B cell (primary cell): ENCODE results near the gene ALDH1A1. TPM values are rescaled to one million over a fixed set of nuclear protein-coding genes. Genes with fewer than 3 reads are reported as not detected.

Source experiments
- ATAC-seq: fragments of 200-7000 bp; cut with Tn5 transposase; one replicate; pipeline ENCODE4 v1.10.0; 2021; ENCODE audit warnings: low read depth, mild to moderate bottlenecking, moderate number of reproducible peaks, moderate library complexity
- CTCF ChIA-PET: fragments of 350-600 bp; sonication (Branson Sonifier 250); formaldehyde crosslinking; loops from one replicate; lab custom pipeline; 2021; ENCODE audit warnings: antibody characterized with exemption, inconsistent platforms; lab: Charles Lee
- POLR2A ChIA-PET: fragments of 350-600 bp; sonication (Branson Sonifier 250); formaldehyde crosslinking; loops from one replicate; lab custom pipeline; 2021; ENCODE audit warnings: antibody characterized with exemption; lab: Charles Lee
- DNase-seq: peaks from one replicate; pipeline ENCODE4 v3.0.0; 2013
- H2AFZ ChIP-seq: 2 replicates; pipeline ENCODE4 v1.6.1; 2012; ENCODE audit warnings: mild to moderate bottlenecking, low read depth, low read length; ENCODE audit not compliant: insufficient read depth, poor library complexity, severe bottlenecking
- H3K27ac ChIP-seq, 2 donors: 1 replicate in 1 of 2; 2 replicates in 1 of 2; pipeline ENCODE4 v1.5.1; 2012 to 2013; ENCODE audit warnings: low read length in 2 of 2, mild to moderate bottlenecking in 2 of 2, moderate library complexity in 1 of 2
- H3K27me3 ChIP-seq, 4 experiments: fragments of 200-600 bp in 1 of 4; sonication (generic) in 1 of 4; replicated peaks in 1 of 4; 1 replicate in 2 of 4; 2 replicates in 2 of 4; pipeline versions ENCODE4 v1.6.1 to v1.7.0; 2013 to 2016; ENCODE audit warnings: low read length in 3 of 4, mild to moderate bottlenecking in 2 of 4, mixed read lengths in 1 of 4, moderate library complexity in 1 of 4; ENCODE audit not compliant: insufficient read depth in 4 of 4, control insufficient read depth in 3 of 4; ENCODE audit errors: control extremely low read depth in 1 of 4
- H3K36me3 ChIP-seq, 2 experiments: replicated peaks in 1 of 2; 1 replicate in 1 of 2; 2 replicates in 1 of 2; pipeline versions ENCODE4 v1.6.1 to v1.7.1; 2013; ENCODE audit warnings: low read length in 1 of 2; ENCODE audit not compliant: insufficient read depth in 2 of 2, control insufficient read depth in 1 of 2; ENCODE audit errors: control extremely low read depth in 1 of 2, extremely low read depth in 1 of 2
- H3K4me1 ChIP-seq, 2 donors: fragments of 200-600 bp in 1 of 2; sonication (generic) in 1 of 2; 1 replicate in 1 of 2; 2 replicates in 1 of 2; pipeline versions ENCODE4 v1.5.1 to v1.6.1; 2013 to 2017; ENCODE audit warnings: low read length in 2 of 2; ENCODE audit not compliant: control insufficient read depth in 2 of 2, insufficient read depth in 2 of 2
- H3K4me2 ChIP-seq: replicated peaks from 2 replicates; pipeline ENCODE3; 2012; ENCODE audit warnings: mild to moderate bottlenecking, low read depth, low read length; ENCODE audit not compliant: poor library complexity, severe bottlenecking
- H3K4me3 ChIP-seq, 5 experiments: fragments of 200-600 bp in 1 of 5; sonication (generic) in 1 of 5; 1 replicate in 3 of 5; 2 replicates in 2 of 5; pipeline versions ENCODE4 v1.5.1 to v1.7.0; 2011 to 2016; ENCODE audit warnings: low read length in 4 of 5, mild to moderate bottlenecking in 4 of 5, low read depth in 2 of 5, control low read depth in 1 of 5, moderate library complexity in 1 of 5; ENCODE audit not compliant: insufficient read depth in 1 of 5; ENCODE audit errors: control extremely low read depth in 1 of 5, extremely low read depth in 1 of 5
- H3K79me2 ChIP-seq: fragments of 200-600 bp; sonication (generic); one replicate; pipeline ENCODE4 v1.6.0; 2016; ENCODE audit warnings: low read length; ENCODE audit not compliant: control insufficient read depth, insufficient read depth
- H3K9ac ChIP-seq: fragments of 200-600 bp; sonication (generic); 2 replicates; pipeline ENCODE4 v1.6.1; 2017; ENCODE audit warnings: mild to moderate bottlenecking, low read length, moderate library complexity
- H3K9me3 ChIP-seq, 3 donors: one replicate each; pipeline versions ENCODE4 v1.6.1 to v1.7.1; 2013; ENCODE audit warnings: low read length in 2 of 3; ENCODE audit not compliant: control insufficient read depth in 2 of 3, insufficient read depth in 1 of 3; ENCODE audit errors: control extremely low read depth in 1 of 3
- H4K20me1 ChIP-seq: 2 replicates; pipeline ENCODE4 v1.6.0; 2012; ENCODE audit warnings: mild to moderate bottlenecking, low read length; ENCODE audit not compliant: insufficient read depth, control insufficient read depth, poor library complexity, severe bottlenecking
- H3K27ac Mint-ChIP-seq: one replicate; pipeline ENCODE4 v1.8.0; 2021; ENCODE audit warnings: mixed read lengths
- H3K27me3 Mint-ChIP-seq: one replicate; pipeline ENCODE4 v1.8.0; 2021; ENCODE audit warnings: mixed read lengths
- H3K4me1 Mint-ChIP-seq: one replicate; pipeline ENCODE4 v1.8.0; 2021; ENCODE audit warnings: mixed read lengths
- H3K4me3 Mint-ChIP-seq: one replicate; pipeline ENCODE4 v1.8.0; 2021; ENCODE audit warnings: mixed read lengths
- H3K9me3 Mint-ChIP-seq: one replicate; pipeline ENCODE4 v1.8.0; 2022; ENCODE audit warnings: mixed read lengths; ENCODE audit not compliant: insufficient read depth
- EZH2 ChIP-seq: IDR thresholded peaks from 2 replicates; pipeline ENCODE4 v1.6.1; 2012; ENCODE audit warnings: borderline replicate concordance, low read depth, mild to moderate bottlenecking, moderate library complexity, low read length; ENCODE audit not compliant: insufficient read depth, poor library complexity, severe bottlenecking
- WGBS: methylation state at CpG from one replicate; pipeline ENCODE4 v1.1.5; 2013; ENCODE audit warnings: missing lambda C conversion rate; ENCODE audit not compliant: insufficient coverage; 5-methylcytosine and 5-hydroxymethylcytosine counted together
- intact Hi-C: fragments of 100-400 bp; cut with micrococcal nuclease; formaldehyde crosslinking; loops from one replicate; pipeline ENCODE4 v1.10.0; 2022
- polyA plus RNA-seq: library from polyadenylated mRNA; depleted of rRNA; stranded (reverse); fragments of >200 nt; gene quantifications from 2 replicates; pipeline ENCODE4 v1.2.3, GENCODE V29; 2012
- total RNA-seq, 2 donors: library from RNA; stranded (reverse); fragments of 120-200 nt in 1 of 2; gene quantifications; 1 replicate in 1 of 2; 2 replicates in 1 of 2; pipeline versions ENCODE4 v1.2.3 to v1.2.4, GENCODE V29; 2013 to 2022
- TF ChIP-seq, protein P1 (sequence below): fragments of 200-600 bp; IDR thresholded peaks from one replicate; pipeline ENCODE4 v1.8.0; 2022; ENCODE audit warnings: antibody characterized with exemption, mild to moderate bottlenecking

The ALDH1A1 gene
- total and polyA plus RNA-seq, 2 donors (not counting 1 experiment from before 2014, with no cell fraction given): 0.43 TPM; not detected in 1

DNA sequence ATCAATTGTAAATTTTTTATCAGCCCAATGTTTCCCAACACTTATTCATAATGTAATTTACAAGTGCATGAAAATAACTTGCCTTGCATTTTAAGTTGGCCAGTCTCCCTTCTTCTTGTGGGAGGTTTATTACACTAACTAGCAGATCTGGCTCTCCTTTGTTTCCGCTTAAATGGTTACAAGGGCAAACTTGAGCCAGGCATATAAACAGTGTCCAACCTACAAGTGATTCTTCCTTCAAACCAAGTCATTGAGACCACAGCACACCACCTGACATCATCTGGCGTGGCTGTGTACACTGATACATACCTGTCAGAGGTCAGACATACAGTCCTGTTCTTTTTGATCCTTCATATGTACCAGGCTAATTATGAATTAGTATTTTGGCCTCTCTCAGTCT, 80.1 kb downstream of the ALDH1A1 start:
- H3K4me1 Mint-ChIP-seq: no peaks in the 10 kb centered on the region
- no peaks in the 10 kb centered on the region for H3K79me2 ChIP-seq
- H3K9me3 ChIP-seq: peaks cover 0 to 1% (median 0%) of the 10 kb centered on the region in 3 donors
- ChIA-PET CTCF (no interaction called here), POLR2A (no interaction called here)
- no peak overlapping the region for H2AFZ ChIP-seq
- no peaks in the 10 kb centered on the region for H3K27me3 ChIP-seq
- H3K4me1 ChIP-seq: no peaks in the 10 kb centered on the region
- ATAC-seq: no peak
- 100% methylated on average over 1 of the region's 2 CpGs for WGBS
- no peaks in the 10 kb centered on the region for H3K9me3 Mint-ChIP-seq
- H4K20me1 ChIP-seq: no peaks in the 10 kb centered on the region
- TF ChIP-seq EZH2: no peak
- TF ChIP-seq, protein P1, sequence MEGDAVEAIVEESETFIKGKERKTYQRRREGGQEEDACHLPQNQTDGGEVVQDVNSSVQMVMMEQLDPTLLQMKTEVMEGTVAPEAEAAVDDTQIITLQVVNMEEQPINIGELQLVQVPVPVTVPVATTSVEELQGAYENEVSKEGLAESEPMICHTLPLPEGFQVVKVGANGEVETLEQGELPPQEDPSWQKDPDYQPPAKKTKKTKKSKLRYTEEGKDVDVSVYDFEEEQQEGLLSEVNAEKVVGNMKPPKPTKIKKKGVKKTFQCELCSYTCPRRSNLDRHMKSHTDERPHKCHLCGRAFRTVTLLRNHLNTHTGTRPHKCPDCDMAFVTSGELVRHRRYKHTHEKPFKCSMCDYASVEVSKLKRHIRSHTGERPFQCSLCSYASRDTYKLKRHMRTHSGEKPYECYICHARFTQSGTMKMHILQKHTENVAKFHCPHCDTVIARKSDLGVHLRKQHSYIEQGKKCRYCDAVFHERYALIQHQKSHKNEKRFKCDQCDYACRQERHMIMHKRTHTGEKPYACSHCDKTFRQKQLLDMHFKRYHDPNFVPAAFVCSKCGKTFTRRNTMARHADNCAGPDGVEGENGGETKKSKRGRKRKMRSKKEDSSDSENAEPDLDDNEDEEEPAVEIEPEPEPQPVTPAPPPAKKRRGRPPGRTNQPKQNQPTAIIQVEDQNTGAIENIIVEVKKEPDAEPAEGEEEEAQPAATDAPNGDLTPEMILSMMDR: no peak
- H3K27me3 Mint-ChIP-seq: peaks cover 2% of the 10 kb centered on the region
- H3K36me3 ChIP-seq: no peaks in the 10 kb centered on the region
- no peak overlapping the region for H3K27ac ChIP-seq
- intact Hi-C loops: no loop called here
- H3K9ac ChIP-seq: no peak overlapping the region
- no peak overlapping the region for H3K4me3 ChIP-seq
- H3K27ac Mint-ChIP-seq: no peak overlapping the region
- H3K4me3 Mint-ChIP-seq: no peak overlapping the region
- no peak overlapping the region for H3K4me2 ChIP-seq
- no peak for DNase-seq

DNA sequence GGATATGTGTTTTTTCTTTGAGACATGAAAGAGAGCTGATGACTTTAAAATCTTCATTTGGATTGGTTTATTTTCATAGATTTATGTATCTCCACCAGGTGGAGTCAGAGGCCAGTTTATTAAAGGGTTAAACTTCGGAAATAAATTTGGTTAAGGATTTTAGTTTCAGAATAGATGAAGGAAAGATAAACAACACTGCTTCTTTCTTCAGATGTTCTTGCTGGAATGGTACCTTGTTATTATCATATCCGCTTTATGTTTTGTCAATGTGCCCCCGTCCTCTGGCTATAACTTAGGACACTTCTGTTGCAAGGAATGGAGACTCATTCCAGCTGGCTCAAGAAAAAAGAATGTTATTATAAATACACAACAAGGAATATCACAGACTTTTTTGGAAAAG, 81.2 kb downstream of the ALDH1A1 start:
- ChIA-PET CTCF (interaction anchor here (1.1 kb wide), 1 partner anchor 150 kb away, joined by 3 read pairs; no protein-coding TSS in a partner anchor), POLR2A (no interaction called here)
- no peak overlapping the region for H3K4me2 ChIP-seq
- Mint-ChIP-seq H3K4me1 (no peaks in the 10 kb centered on the region), H3K27ac (no peak overlapping the region), H3K4me3 (no peak overlapping the region), H3K9me3 (no peaks in the 10 kb centered on the region), H3K27me3 (peaks cover 2% of the 10 kb centered on the region)
- no peak overlapping the region for H3K4me3 ChIP-seq
- H3K9ac ChIP-seq: no peak overlapping the region
- intact Hi-C loops: no loop called here
- H3K9me3 ChIP-seq: peaks cover 0 to 4% (median 0%) of the 10 kb centered on the region in 3 donors
- WGBS: no CpG with 5 or more reads among the region's 3 CpGs
- H4K20me1 ChIP-seq: no peaks in the 10 kb centered on the region
- H3K27me3 ChIP-seq: no peaks in the 10 kb centered on the region
- no peaks in the 10 kb centered on the region for H3K36me3 ChIP-seq
- H2AFZ ChIP-seq: no peak overlapping the region
- no peak for ATAC-seq
- TF ChIP-seq EZH2: no peak
- TF ChIP-seq, protein P1: no peak
- no peaks in the 10 kb centered on the region for H3K4me1 ChIP-seq
- H3K27ac ChIP-seq: no peak overlapping the region
- no peaks in the 10 kb centered on the region for H3K79me2 ChIP-seq
- no peak for DNase-seq
